Naive thymus-derived CD4-positive, alpha-beta T cell (primary cell): Measurements from ENCODE around the gene CFDP1. TPM values are rescaled to one million over a fixed set of nuclear protein-coding genes. Genes with fewer than 3 reads are reported as not detected.
A peak's percentile ranks its signal among the peaks of the same experiment; 100 is the strongest.

Experiments
- ATAC-seq: fragments of 150-1000 bp; cut with Tn5 transposase; 2 replicates; pipeline ENCODE4 v1.10.0; 2021; ENCODE audit warnings: mild to moderate bottlenecking, moderate library complexity
- CTCF ChIA-PET: fragments of 350-600 bp; sonication (Branson Sonifier 250); formaldehyde crosslinking; loops from one replicate; lab custom pipeline; 2021; ENCODE audit warnings: antibody characterized with exemption; lab: Charles Lee
- POLR2A ChIA-PET: fragments of 350-600 bp; sonication (Branson Sonifier 250); formaldehyde crosslinking; loops from one replicate; lab custom pipeline; 2021; ENCODE audit warnings: antibody characterized with exemption, inconsistent platforms; lab: Charles Lee
- DNase-seq, 9 donors: peaks; one replicate each; pipeline versions ENCODE4 v3.0.0 to v3.0.0-alpha.2; 2020 to 2022; ENCODE audit warnings: mixed read lengths in 1 of 9
- H3K27ac ChIP-seq: one replicate; pipeline ENCODE4 v1.7.0; 2013; ENCODE audit warnings: mild to moderate bottlenecking, low read depth, low read length, moderate library complexity
- H3K27me3 ChIP-seq, 2 donors: one replicate each; pipeline ENCODE4 v1.7.0; 2013; ENCODE audit warnings: low read length in 2 of 2, mild to moderate bottlenecking in 2 of 2, moderate library complexity in 2 of 2; ENCODE audit not compliant: control insufficient read depth in 2 of 2, insufficient read depth in 2 of 2
- H3K36me3 ChIP-seq, 3 experiments: 1 replicate in 2 of 3; 2 replicates in 1 of 3; pipeline ENCODE4 v1.7.0; 2013; ENCODE audit warnings: low read length in 3 of 3, mild to moderate bottlenecking in 3 of 3, moderate library complexity in 1 of 3; ENCODE audit not compliant: insufficient read depth in 3 of 3, control insufficient read depth in 2 of 3
- H3K4me1 ChIP-seq, 2 donors: one replicate each; pipeline ENCODE4 v1.7.0; 2013; ENCODE audit warnings: low read length in 2 of 2, mild to moderate bottlenecking in 2 of 2, moderate library complexity in 1 of 2; ENCODE audit not compliant: control insufficient read depth in 2 of 2, insufficient read depth in 2 of 2
- H3K4me3 ChIP-seq: 2 replicates; pipeline ENCODE4 v1.7.0; 2013; ENCODE audit warnings: mild to moderate bottlenecking, low read length
- H3K9me3 ChIP-seq, 3 experiments: 1 replicate in 2 of 3; 2 replicates in 1 of 3; pipeline ENCODE4 v1.7.0; 2013; ENCODE audit warnings: low read length in 3 of 3; ENCODE audit not compliant: control insufficient read depth in 2 of 3
- H3K27ac Mint-ChIP-seq, 9 donors: one replicate each; pipeline ENCODE4 v1.8.0; 2020 to 2022; ENCODE audit warnings: mixed read lengths in 9 of 9, mild to moderate bottlenecking in 8 of 9, moderate library complexity in 5 of 9, inconsistent platforms in 2 of 9
- H3K27me3 Mint-ChIP-seq, 5 donors: one replicate each; pipeline ENCODE4 v1.8.0; 2021 to 2022; ENCODE audit warnings: mixed read lengths in 5 of 5, mild to moderate bottlenecking in 1 of 5
- H3K36me3 Mint-ChIP-seq, 5 donors: one replicate each; pipeline ENCODE4 v1.8.0; 2020 to 2022; ENCODE audit warnings: mixed read lengths in 5 of 5, mild to moderate bottlenecking in 3 of 5, inconsistent platforms in 1 of 5
- H3K4me1 Mint-ChIP-seq, 7 donors: one replicate each; pipeline ENCODE4 v1.8.0; 2020 to 2022; ENCODE audit warnings: mixed read lengths in 7 of 7, mild to moderate bottlenecking in 3 of 7, inconsistent platforms in 1 of 7
- H3K4me3 Mint-ChIP-seq, 10 donors: one replicate each; pipeline ENCODE4 v1.8.0; 2020 to 2022; ENCODE audit warnings: mild to moderate bottlenecking in 10 of 10, mixed read lengths in 10 of 10, moderate library complexity in 6 of 10, inconsistent platforms in 2 of 10
- H3K9me3 Mint-ChIP-seq, 11 donors: one replicate each; pipeline ENCODE4 v1.8.0; 2020 to 2022; ENCODE audit warnings: mixed read lengths in 11 of 11, mild to moderate bottlenecking in 4 of 11, inconsistent platforms in 1 of 11, moderate library complexity in 1 of 11
- intact Hi-C, 2 donors: fragments of 100-400 bp; cut with micrococcal nuclease; formaldehyde crosslinking; loops; one replicate each; pipeline ENCODE4 v1.15.1; 2023
- polyA plus RNA-seq, 2 donors: library from polyadenylated mRNA; unstranded; fragments of 300-500 nt; fragmentation: Illumina TruSeq; gene quantifications; one replicate each; pipeline ENCODE4 v1.2.3, GENCODE V29; 2021
- total RNA-seq, 6 experiments: library from RNA in 5 of 6; stranded (reverse) in 5 of 6; gene quantifications; 1 replicate in 5 of 6; 2 replicates in 1 of 6; pipeline ENCODE4 v1.2.3 and lab custom pipeline; 2021 to 2026

CFDP1 gene
- total and polyA plus RNA-seq, 7 experiments from 2014 or later: 34.9 to 42.1 (median 39.4) TPM

DNA sequence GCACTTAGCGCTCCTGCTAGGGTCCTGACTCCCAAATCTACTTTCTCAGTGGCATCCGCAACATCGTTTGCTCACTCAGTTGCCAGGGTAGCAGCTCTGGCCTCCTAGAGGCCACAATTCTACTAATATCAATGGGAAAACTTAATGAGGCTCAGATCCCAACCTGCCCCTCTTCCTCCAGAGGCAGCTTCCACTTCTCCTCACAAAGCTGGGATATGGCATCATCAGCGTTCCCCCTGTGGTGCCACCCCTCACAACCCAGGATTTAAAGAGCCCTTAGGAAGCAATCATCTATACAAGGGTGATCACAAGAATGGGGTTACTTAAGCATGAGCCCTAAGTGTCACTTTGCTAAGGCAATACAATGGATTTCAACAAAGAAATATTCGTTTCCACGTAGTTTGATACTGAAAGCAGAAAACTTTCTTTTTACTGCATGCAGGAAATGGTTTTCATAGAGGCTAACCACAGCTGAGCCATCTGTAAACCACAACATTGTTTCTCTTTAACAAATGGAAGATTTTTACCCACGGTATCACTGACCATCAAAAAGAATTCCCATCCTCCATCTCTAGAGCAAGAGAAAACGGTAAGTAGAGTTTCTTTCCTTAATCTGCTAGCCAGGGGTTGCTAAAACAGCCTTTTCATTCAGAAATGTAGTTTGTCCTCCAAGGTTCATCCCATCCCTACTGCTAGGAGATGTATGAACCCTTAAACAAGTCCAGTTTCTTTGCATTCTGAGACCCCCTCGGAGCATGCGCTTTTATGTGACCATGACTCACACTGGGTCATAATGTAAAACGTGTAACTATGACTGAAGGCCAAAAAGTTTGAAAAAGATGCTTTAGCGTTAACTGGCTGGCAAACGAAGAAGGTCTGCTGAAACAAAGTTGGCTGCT lies 113.5 kb downstream of the CFDP1 start:
- DNase-seq: peak in 6 of 9 donors; percentile 8 to 48 (median 28)
- Histone ChIP-seq H3K27me3 (no peaks in the 10 kb centered on the region), H3K27ac (no peak overlapping the region), H3K4me3 (peak overlapping the region; percentile 52), H3K4me1 (peaks cover 18 to 19% of the 10 kb centered on the region in 2 donors), H3K9me3 (no peaks in the 10 kb centered on the region), H3K36me3 (no peaks in the 10 kb centered on the region)
- intact Hi-C loops: loop anchor here (1.0 to 5.0 kb wide), 3 partner anchors 14 to 63 kb away; no protein-coding TSS in a partner anchor
- ChIA-PET POLR2A (no interaction called here), CTCF (no interaction called here)
- peak overlapping the region; percentile 51 to 81 (median 75) for H3K4me3 Mint-ChIP-seq
- peaks cover 21 to 41% (median 32%) of the 10 kb centered on the region in 7 donors for H3K4me1 Mint-ChIP-seq
- peaks cover 0 to 31% (median 10%) of the 10 kb centered on the region in 5 donors for H3K27me3 Mint-ChIP-seq
- no peaks in the 10 kb centered on the region for H3K9me3 Mint-ChIP-seq
- H3K27ac Mint-ChIP-seq: peak overlapping the region in 4 of 9 donors; percentile 38 to 64 (median 56)
- ATAC-seq: peak; percentile 42
- H3K36me3 Mint-ChIP-seq: peaks cover 0 to 21% (median 15%) of the 10 kb centered on the region in 5 donors

- ChIA-PET POLR2A (no interaction called here), CTCF (no interaction called here)
- H3K4me3 ChIP-seq: no peak overlapping the region
- Mint-ChIP-seq H3K4me3 (no peak overlapping the region), H3K4me1 (peaks cover 21 to 34% (median 26%) of the 10 kb centered on the region in 7 donors), H3K27me3 (peaks cover 0 to 31% (median 8%) of the 10 kb centered on the region in 5 donors), H3K36me3 (peaks cover 4 to 23% (median 17%) of the 10 kb centered on the region in 5 donors), H3K9me3 (no peaks in the 10 kb centered on the region), H3K27ac (no peak overlapping the region)
- no peaks in the 10 kb centered on the region for H3K27me3 ChIP-seq
- H3K4me1 ChIP-seq: peaks cover 18 to 19% of the 10 kb centered on the region in 2 donors
- no peak for DNase-seq
- no peaks in the 10 kb centered on the region for H3K9me3 ChIP-seq
- intact Hi-C loops: loop anchor here in 1 of 2 donors (1.0 kb wide), 1 partner anchor 13 kb away; no protein-coding TSS in a partner anchor
- no peak for ATAC-seq
- no peak overlapping the region for H3K27ac ChIP-seq
- peaks cover 0 to under 1% (median 0%) of the 10 kb centered on the region in 3 experiments for H3K36me3 ChIP-seq
These were observed 114.6 kb downstream of the CFDP1 start for GRCh38 chr16:75318737-75319136.

DNA sequence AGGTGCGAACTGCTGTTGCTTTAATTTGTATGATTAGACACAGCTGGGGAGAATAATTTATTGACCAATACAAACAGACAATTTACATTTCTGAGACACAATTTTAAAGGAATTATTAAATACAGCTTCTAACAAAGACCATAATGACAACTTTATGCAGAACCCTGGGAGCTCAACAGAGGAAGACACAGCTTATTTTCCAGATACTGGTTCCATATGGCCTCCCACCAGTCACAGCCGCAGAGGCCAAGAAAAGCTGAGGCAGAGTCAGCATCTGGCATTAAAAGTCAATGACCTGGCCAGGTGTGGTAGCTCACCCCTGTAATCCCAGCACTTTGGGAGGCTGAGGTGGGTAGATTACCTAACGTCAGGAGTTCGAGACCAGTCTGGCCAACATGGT lies 115.8 kb downstream of the CFDP1 start:
- H3K9me3 ChIP-seq: no peaks in the 10 kb centered on the region
- Mint-ChIP-seq H3K36me3 (peaks cover 4 to 34% (median 24%) of the 10 kb centered on the region in 5 donors), H3K4me3 (no peak overlapping the region), H3K9me3 (no peaks in the 10 kb centered on the region), H3K4me1 (peaks cover 20 to 33% (median 25%) of the 10 kb centered on the region in 7 donors), H3K27me3 (peaks cover 0 to 34% (median 8%) of the 10 kb centered on the region in 5 donors), H3K27ac (no peak overlapping the region)
- no peak overlapping the region for H3K4me3 ChIP-seq
- intact Hi-C loops: no loop called here
- H3K27me3 ChIP-seq: no peaks in the 10 kb centered on the region
- peaks cover 0 to 5% (median 0%) of the 10 kb centered on the region in 3 experiments for H3K36me3 ChIP-seq
- DNase-seq (no peak), ATAC-seq (no peak)
- H3K27ac ChIP-seq: no peak overlapping the region
- peaks cover 18 to 19% of the 10 kb centered on the region in 2 donors for H3K4me1 ChIP-seq
- POLR2A ChIA-PET: no interaction called here
- CTCF ChIA-PET: no interaction called here

DNA sequence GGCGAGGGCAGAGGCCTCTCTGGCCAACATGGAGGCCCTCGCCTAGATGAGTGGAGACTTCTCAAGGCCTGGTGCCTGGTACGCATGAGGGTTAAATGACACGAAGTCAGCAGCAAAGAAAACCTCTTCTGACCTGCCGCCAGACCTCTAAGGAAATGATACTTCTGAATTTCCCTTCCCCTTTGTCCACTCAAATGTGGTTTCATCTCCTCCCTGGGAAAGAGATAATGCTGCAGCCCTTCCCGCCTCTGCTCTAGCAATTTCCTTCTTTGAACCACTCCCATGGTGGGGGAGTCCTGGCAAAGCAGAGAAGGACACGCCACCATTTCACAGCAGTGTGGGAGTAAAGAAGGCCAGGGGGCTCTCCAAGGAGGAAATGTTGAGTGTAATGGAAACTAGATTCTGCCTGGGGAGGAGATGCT lies 116.2 kb downstream of the CFDP1 start:
- H3K27ac Mint-ChIP-seq: no peak overlapping the region
- intact Hi-C loops: no loop called here
- H3K27me3 Mint-ChIP-seq: peaks cover 0 to 33% (median 8%) of the 10 kb centered on the region in 5 donors
- H3K9me3 Mint-ChIP-seq: no peaks in the 10 kb centered on the region
- Histone ChIP-seq H3K4me3 (no peak overlapping the region), H3K27me3 (no peaks in the 10 kb centered on the region), H3K27ac (no peak overlapping the region), H3K9me3 (no peaks in the 10 kb centered on the region), H3K36me3 (peaks cover 0 to 5% (median 0%) of the 10 kb centered on the region in 3 experiments), H3K4me1 (peaks cover 18 to 19% of the 10 kb centered on the region in 2 donors)
- POLR2A ChIA-PET: no interaction called here
- peaks cover 4 to 34% (median 24%) of the 10 kb centered on the region in 5 donors for H3K36me3 Mint-ChIP-seq
- DNase-seq: no peak
- H3K4me3 Mint-ChIP-seq: no peak overlapping the region
- ATAC-seq: no peak
- peaks cover 20 to 33% (median 25%) of the 10 kb centered on the region in 7 donors for H3K4me1 Mint-ChIP-seq
- CTCF ChIA-PET: no interaction called here

DNA sequence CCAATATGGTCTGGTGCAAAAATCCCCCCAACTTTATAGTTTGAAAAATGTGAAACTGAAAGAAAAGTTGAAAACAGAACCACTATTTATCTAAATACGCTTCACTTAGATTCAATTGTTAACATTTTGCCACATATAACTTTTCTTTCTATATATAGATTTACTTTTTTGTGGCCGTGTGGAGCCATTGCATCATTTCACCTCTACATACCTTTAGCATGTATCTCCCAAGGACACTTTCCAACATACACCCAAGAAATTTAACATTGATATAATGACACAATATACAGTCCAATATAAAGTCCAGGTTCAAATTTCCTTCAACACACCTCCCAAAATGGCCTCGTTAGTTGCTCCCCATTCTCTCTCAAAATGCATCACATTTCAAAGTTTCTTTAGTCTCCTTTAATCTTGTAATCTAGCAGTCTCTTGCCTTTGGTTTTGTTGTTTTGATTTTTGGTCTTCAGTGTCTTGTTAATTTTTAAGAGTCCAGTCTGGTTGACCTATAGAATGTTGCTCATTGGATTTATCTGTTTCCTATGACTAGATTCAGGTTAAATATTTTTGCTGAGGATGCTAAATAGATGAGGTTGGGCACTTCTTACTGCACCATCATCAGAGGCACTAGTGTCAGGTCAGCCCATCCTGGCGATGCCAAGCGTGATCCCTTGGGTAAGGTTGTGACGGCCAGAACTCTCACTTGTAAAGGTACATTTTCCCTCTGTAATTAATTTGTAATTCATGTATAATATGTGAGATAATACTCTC lies 117.6 kb downstream of the CFDP1 start:
- no peak for ATAC-seq
- H3K36me3 Mint-ChIP-seq: peaks cover 4 to 34% (median 24%) of the 10 kb centered on the region in 5 donors
- H3K4me1 ChIP-seq: peaks cover 18% of the 10 kb centered on the region in 2 donors
- H3K27me3 Mint-ChIP-seq: peaks cover 0 to 25% (median 6%) of the 10 kb centered on the region in 5 donors
- no peaks in the 10 kb centered on the region for H3K9me3 Mint-ChIP-seq
- intact Hi-C loops: no loop called here
- no peak for DNase-seq
- peaks cover 13 to 24% (median 17%) of the 10 kb centered on the region in 7 donors for H3K4me1 Mint-ChIP-seq
- no peaks in the 10 kb centered on the region for H3K9me3 ChIP-seq
- no peak overlapping the region for H3K4me3 Mint-ChIP-seq
- ChIA-PET CTCF (no interaction called here), POLR2A (no interaction called here)
- H3K27me3 ChIP-seq: no peaks in the 10 kb centered on the region
- H3K27ac ChIP-seq: no peak overlapping the region
- no peak overlapping the region for H3K4me3 ChIP-seq
- H3K36me3 ChIP-seq: peaks cover 0 to 5% (median 0%) of the 10 kb centered on the region in 3 experiments
- peak overlapping the region in 1 of 9 donors; percentile 28 for H3K27ac Mint-ChIP-seq

- intact Hi-C loops: no loop called here
These were observed 120.4 kb downstream of the CFDP1 start for GRCh38 chr16:75312875-75313274.

More at GRCh38 chr16:75312875-75313274, 120.4 kb downstream of the CFDP1 start:
- Mint-ChIP-seq H3K27me3 (peaks cover 0 to 13% (median 3%) of the 10 kb centered on the region in 5 donors), H3K9me3 (no peaks in the 10 kb centered on the region), H3K36me3 (peaks cover 10 to 50% (median 33%) of the 10 kb centered on the region in 5 donors), H3K27ac (no peak overlapping the region), H3K4me3 (no peak overlapping the region), H3K4me1 (peaks cover 3 to 18% (median 13%) of the 10 kb centered on the region in 7 donors)
- Histone ChIP-seq H3K4me1 (no peaks in the 10 kb centered on the region), H3K27me3 (no peaks in the 10 kb centered on the region), H3K9me3 (no peaks in the 10 kb centered on the region), H3K27ac (no peak overlapping the region), H3K4me3 (no peak overlapping the region), H3K36me3 (peaks cover 0 to 5% (median 0%) of the 10 kb centered on the region in 3 experiments)
- ChIA-PET POLR2A (no interaction called here), CTCF (interaction anchor here (1.1 kb wide), 1 partner anchor 79 kb away, joined by 8 read pairs; no protein-coding TSS in a partner anchor)
- DNase-seq: no peak
- ATAC-seq: no peak
